NCI-H2196 treated with DMSO at 0.1 percent for 48 hours (cell line): ENCODE data around the gene CFAP99.

ENCODE experiments used
- DNase-seq: peaks from one replicate; lab custom pipeline; 2025; ENCODE audit not compliant: unreplicated experiment; lab: John Stamatoyannopoulos, UW

The CFAP99 gene

DNA sequence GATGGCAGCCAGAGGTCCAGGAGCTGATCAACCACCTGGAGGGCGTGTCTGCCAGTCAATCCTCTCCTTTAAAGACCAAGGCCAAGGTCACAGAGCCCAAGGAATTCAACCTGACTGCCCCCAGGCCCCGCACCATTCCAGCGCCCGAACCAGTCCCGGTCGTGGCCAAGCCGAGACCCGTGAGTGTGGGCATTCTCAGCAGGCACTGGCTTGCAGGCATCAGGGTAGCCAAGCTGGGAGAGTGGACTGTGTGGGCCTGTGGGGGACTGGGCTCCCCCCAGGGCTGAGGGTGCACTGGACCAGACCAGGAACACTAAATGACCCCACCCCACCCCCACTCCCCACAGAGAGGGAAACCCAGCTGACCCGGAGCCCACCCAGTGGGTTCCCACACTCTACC, 26.4 kb downstream of the CFAP99 start:
- no peak for DNase-seq

DNA sequence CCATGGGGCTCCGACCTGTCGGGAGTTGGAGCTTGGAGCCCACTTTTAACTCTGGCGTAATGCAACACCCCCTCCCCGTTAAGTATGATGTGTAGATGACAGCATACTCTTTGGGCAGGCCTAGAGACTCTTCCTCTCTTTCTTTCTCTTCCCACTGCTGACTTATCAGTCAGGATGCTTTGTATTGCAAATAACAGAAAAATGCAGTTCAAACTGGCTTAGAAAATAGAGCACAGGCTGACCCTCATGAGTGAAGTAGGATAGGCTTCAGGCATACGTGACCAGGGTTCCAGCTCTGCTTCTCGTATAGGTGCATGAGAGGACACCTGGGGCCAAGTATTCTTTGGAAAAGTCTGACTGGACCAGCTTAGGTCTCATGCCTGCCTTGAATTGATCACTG, 26.8 kb downstream of the CFAP99 start:
- DNase-seq = no peak

DNA sequence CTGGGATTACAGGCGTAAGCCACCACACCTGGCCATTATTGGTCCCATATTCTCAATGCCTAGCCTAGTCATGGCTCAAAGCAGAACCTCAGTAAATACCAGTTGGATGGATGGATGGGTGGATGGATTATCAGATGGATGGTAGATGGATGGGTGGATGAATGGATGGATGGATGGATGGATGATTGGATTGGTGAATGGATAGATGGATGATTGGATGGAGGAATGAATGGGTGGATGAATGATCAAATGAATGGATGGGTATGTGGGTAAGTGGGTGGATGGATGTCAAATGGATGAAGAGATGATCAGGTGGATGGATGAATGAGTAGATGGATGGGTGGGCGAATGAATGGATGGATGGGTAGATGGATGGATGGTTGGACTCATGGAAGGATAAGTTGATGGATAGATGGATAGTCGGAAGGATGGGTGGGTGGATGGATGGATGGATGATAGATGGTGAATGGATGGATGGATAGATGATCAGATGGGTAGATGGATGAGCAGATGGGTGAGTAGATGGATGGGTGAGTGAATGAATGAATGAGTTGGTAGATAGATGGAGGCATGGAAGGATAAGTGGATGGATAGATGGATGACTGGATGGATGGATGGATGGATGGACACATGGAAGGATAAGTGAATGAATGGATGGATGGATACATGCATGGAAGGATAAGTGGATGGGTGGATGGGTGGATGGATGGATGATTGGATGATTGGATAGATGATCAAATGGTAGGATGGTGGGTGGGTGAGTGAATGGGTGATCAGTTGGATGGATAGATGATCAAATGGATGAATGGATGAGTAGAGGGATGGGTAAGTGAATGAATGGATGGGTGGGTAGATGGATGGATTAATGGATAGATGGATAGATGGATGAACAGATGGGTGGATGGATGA, 28.2 kb downstream of the CFAP99 start:
- DNase-seq = no peak

DNA sequence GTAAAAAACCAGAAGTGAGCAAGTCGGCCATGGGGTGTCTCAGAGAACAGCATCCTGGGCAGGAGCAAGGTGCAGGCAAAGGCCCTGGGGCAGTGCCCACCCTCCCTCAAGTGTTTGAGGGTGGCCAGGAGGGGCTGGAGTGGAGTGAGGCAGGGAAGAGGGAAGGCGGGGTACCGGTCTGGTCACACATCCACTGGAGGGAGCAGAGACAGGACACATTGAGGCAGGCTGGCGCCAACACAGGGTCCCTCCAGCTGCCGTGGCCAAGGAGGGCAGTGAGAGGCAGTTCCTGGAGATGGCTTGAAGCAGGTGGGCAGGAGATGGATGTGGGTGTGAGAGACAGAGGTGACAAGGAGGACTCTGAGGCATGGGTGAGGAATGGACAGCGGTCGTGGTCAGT, 29.8 kb downstream of the CFAP99 start:
- no peak for DNase-seq

DNA sequence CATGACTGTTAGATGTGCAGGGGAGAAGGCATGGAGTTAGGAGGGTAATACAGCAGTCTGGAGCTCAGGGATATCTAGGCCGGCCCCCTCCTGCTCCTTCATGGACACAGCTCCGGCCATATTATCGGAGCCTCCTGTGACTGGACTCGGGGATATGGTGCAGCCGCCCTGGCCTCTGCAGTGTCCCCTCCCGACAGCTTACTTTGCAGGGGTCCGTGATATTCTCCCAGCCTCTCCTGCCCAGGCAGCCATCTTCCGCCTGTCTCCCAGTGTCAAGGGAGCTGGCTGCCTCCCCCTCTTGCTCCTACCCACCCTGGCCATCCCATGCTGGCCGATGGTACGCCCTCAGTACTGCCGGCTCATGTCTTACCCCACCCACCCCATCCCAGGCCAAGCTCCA, 30.3 kb downstream of the CFAP99 start:
- DNase-seq = no peak

DNA sequence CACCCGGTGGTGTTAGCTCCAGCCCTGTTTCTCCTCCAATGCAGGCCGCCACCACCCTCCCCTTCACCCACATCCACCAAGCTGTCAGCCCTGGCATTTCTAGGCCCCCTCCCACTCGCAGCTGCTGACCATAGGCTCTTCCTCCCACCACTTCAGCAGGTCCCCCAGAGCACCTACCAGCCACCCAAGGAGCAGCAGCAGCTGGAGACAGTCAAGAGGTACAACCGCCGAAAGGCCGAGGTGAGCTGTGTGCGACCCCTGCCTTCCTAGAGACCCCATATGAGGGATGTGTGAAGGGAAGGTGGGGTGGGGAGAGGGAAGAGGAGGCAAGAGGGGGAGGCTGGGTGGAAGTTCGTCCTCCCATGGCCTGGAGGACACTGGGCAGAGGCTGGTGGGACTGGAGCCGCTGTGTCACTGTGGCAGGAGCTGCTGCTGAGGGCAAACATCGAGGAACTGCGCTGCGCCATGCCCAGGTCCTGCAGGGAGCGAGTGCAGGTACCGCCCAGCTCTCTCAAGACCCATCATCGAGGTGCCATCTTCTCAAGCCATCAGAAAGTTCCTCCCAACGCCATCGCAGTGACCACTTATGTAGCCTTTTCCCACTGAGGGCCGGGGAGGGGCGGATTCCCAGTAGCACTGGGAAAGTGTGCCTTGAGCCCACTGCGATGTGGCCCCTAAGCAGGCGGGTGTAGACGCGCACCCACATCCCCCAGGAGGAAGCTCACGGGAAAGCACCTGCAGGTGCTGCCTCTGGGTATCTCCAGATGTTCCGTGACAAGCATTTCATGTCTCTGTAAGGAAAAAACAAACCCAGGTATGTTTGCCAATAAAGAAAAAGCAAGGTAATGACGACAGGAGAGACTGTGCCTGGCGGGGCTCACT, 31.0 kb downstream of the CFAP99 start:
- no peak for DNase-seq

DNA sequence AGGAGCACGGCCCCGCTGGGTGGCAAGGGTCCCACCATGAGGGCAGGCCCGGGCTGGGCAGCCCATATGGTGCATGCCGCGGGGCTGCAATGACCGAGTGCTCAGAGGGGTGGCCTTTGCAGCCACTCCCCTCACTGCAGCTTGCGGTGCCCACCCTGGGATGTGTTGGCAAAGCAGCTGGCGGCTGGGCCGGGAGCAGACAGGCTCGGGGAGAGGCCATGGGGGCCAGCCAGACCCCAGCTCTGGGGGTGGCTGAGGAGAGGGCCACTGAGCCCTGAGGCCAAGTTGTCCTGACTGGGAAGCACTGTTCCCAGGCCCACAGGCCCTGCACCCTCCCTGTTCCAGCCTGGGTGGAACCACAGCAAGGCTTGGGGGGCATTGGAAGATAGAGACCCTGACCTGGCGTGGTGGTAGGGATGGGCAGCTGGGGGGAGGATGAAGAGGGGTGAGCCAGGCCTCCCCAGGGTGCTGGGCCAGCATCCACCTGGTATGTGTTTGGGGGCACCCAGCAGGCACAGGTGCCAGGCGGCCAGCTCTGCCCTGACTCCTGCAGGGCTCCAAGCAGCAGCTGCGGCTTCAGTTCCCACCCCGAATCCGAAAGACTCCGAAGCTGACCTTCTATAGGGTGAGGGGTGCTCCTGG, 31.8 kb downstream of the CFAP99 start:
- no peak for DNase-seq

DNA sequence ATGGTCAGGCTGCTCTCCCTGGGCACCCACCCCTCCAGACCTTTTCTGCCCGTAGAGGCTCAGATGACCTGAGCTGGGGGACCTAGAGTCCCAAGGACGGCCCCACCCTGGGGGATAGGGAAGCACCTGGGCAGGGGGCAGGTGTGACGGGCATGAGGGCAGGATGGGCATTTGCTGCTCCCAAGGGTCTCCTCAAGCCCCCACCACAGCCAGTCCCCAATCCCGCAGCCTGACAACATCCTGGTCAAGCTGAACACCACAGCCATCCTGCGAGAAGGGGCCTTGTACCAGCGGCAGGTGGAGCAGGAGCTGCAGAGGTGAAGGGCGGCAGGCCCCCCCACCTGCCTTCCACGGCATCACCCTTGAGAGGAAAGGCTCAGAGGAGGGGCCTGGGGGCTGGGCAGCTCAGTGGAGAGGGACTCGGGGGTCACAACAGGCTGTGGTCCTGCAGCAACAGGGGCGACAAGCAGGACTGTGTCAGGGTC, 32.3 kb downstream of the CFAP99 start:
- no peak for DNase-seq

DNA sequence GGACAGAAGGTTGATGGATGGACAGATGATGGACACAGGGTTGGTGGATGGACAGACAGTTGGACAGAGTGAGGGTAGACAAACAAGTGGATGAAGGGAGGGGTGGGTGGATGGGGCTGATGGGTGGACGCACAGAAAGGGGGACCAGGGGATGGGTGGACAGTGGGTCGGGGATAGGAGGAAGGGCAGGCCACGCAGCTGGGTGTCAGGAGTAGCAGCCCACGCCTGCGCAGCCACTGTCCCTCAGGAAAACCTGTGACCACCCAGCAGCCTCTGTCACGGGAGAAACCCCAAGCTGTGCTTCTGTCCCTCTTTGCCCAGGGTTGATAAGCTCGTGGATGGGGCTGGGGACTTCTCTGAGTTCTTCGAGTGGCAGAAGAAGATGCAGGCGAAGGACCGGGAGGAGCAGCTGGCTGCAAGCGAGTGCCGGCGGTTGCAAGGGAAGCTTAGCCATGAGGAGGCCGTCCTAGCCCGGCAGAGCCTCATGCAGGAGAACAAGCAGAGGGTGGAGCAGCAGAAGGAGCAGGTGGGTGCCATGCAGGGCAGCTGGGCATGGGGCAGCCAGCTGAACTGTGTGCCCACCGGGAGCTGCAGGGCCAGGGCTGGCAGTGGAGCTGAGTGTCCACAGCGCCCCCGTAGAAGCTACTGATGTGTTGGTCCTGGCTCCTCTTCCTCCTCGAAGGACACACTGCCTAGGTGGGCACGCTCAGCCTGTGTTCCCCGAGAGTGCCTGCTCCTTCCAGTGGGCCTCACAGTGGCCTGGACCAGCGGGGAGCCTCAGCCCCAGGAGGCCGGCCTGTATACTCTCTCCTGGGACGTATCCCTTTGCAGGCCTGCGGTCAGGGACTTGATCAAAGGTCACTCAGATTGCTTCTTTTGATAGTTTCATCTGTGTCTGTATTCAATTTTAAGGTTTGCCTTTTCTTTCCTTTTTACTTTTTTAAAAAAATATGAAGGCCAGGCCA, 33.3 kb downstream of the CFAP99 start:
- DNase-seq = no peak

DNA sequence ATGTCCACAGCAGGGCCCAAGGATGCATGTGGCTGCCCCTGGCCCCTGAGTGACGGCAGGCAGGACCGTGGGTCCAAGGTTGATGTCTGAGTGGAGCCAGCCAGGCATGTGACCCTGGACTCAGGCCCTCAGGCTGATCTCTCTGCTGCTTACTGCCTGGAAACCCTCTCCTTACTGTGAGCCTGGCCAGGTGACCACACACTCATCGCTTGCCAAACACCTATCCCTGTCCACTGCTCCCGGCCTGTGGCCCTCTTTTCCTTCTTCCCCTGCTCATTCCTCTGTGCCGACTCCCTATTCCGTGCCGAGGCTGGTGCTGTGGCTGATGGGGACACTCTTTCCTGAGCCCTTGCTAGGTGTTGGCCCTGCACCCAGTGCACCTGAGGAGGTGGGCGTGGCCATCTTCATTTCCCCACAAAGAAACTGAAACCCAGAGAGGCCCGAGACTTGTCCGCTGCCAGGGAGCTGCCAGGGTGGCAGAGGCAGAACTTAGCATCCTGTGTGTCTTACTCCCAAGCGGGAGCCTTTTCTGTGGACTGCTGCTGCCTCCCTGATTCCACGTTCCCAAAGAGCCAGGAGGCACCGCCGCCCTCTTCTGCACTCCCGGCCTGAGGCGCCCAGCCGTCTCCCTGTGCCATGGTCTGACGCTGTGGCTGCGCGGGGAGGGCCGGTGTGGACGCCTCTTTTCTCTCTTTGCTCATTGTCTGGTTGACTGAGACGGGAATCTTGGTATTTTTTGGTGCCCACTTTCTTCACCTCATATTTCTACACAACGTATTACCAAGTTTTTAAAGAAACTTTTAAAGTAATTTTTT, 38.9 kb downstream of the CFAP99 start:
- no peak for DNase-seq

DNA sequence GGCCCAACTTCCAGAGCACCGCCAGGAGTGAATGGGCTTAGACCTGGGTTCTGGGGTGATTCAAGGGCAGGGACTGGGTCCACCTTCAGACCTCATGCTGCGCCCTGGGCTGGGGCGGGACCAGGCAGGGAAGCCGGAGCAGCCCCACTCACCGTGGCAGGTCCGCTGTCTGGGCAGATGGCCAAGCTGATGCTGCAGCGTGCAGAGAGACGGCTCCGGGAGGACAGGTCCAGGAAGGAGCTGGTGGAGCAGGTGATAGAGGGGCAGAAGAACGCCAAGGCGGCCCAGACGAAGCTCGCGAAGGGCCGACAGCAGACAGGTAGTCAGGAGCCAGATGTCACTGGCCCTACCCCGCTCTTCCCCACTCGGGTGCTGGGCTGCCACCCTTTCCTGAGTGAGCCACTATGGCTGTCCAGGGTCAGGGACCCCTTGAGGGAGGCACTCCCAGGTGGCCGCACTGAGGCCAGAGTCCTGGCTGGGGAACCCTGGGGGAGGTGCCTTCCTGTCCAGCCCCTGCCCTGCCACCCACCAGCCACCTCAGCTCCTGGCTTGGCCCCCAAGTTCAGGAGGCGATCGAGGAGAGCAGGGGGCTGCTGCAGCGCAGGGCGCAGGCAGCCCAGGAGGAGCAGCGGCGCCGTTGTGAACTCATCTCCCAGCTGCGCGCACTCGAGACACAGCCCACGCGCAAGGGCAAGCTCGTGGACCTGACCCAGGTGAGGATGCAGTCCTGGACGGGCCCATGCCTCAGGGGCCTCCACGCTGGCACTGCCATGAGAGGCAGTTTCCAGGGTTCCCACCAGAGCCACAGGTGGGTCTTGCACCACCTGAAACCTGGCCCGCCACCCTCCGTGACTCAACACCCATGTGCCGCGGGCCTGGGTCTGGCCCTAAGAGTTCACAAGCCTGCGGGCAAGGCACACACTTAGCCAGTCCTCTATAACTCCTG, 40.1 kb downstream of the CFAP99 start:
- no peak for DNase-seq

DNA sequence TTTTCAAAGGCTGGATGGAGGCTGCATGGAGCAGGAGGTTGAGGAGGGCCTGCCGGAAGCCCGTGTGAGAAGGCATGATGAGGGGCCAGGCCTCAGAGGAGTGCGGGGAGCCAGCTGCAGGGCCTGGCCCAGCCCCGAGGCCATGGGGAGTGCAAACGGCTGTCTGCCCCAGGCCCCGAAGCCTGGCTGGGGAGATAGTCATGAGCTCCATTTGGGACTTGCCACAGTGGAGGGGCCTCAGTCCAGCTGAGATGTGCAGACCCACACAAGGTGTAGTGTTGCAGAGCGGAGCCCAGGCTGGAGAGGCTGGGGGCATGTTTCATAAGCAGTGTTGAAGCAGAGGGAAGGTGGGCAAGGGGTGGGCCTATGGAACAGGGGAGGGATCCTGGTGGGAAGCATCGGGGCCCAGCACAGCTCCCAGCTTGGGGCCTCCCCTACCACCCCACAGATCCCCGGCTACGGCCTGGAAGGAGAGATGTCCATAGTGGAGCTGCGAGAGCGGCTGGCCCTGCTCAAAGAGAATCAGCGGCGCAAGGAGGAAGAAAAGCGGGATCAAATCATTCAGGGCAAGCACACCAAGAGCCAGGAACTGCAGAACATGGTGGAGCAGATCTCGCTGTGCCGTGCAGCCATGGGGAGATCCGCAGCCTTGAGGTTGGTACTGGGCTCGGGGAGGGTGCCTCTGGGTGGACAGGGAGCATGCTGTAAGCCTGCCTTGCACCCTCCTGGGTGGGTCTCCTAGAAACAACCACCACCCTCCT, 41.0 kb downstream of the CFAP99 start:
- DNase-seq = no peak

DNA sequence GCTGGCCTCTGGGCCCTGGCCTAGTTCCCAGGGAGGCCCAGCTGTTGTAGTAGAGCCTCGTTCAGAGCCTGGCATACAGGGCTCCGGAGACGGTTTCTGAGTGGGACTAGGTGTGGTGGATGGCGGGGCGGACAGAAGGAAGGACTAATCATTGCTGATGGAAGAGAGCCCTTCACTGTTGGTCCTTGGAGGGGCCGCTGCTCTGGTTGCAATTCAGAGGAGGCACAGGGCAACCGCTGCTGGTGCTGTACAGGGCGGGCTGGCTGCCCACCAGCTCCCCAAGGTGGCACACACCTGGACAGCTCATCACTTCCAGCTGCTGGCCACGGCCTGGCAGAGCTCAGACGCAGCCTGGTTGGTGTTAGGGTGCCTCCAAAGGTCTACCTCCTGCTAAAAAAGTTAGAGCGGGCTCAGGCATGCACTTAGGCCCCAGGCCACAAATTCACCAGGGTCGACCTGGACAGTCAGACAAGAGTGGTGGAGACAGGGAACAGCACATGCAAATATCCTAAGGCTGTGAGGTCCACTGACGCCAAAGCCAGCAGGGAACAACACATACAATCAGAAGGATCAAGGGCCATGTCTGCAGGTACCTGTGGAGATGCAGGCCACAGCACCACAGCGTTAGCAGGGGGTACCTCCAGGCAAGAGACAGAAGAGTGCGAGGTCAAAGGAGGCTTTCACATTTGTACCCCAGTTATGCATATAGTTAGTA, 42.6 kb downstream of the CFAP99 start:
- DNase-seq = no peak

DNA sequence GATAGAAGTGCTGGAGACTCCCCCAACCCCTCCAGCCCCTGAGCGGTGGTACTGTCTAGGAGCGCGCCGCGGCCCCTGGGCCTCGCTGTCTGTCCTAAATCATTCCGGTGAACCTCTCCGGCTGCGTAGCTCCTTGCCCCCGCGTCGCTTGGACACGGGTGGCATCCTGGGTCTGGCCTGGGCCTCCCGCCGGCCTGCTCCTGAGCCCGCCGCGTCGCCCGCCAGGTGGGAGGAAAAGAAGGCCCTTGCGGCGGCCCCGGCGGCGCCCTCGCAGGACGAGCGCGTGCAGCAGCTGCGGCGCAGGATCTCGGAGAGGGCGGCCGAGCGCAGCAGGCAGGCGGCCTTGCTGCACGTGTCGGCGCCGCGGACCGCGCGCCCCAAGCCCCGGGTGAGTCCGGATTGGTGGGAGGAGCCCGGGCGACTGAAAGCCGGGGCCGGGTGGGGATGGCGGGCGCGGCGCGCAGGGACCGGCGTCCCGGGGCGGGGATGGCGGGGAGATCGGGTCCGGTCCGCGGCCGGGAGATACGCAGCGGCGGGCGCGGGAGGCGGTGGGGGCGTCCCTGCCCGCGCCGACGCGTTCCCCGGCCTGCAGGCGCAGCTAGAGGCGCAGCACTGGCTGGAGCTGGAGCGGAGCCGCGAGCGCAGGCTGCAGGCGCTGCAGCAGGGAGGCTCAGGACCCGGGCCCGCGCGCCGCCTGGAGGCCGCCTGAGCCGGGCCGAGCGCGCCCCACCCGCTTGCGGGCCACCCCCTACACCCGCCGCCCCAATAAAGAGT, 43.6 kb downstream of the CFAP99 start:
- no peak for DNase-seq

DNA sequence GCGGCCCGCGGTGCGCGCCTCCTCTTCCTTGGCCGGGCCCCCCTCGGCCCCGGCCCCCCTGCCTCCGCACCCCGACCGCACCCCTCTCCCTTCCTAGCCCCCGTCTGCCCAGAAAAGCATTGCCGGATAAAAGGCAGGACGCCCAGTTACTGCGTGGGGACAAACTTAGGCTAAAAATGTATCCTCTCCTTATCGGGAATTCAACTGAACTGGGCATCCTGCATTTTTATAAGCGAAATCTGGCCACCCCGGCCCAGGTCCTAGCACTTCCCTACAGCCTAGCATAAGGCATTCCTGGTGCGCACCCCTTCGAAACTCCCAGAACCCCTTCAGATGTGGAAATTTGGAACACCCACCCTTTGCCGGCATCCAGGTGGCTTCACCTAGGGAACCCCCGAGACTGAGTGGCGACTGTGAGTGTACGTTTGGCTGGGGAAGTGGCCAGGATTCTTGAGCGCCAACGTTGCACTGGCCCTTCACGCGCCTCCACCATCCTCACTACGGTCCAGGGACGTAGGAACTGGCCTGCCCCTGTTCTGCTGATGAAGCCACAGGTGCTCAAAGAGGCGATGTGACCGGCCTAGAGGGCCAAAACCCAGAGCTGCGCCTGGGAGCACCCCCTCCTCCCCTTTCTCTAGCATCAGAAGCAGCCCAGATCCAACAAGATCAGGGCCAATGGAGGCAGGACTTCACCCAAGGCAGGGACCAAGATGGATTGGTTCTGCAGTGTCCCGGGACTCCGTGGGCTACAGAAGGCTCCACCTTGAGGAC, 44.4 kb downstream of the CFAP99 start:
- DNase-seq = no peak
